Activated CD4-positive, CD25-positive, alpha-beta regulatory T cell (primary cell): Measurements from ENCODE around the gene PLXDC2.

ENCODE experiments used
- DNase-seq, 4 experiments: peaks; one replicate each; lab custom pipeline; 2025; lab: John Stamatoyannopoulos, UW

Gene PLXDC2

GRCh38 chr10:19911886-19912285 is 95.7 kb downstream of the PLXDC2 start:
- DNase-seq = no peak

- no peak for DNase-seq
Measured at GRCh38 chr10:19913987-19914386, 97.8 kb downstream of the PLXDC2 start.

- no peak for DNase-seq
Measured at GRCh38 chr10:19915125-19915524, 98.9 kb downstream of the PLXDC2 start.

- DNase-seq = no peak
Measured at GRCh38 chr10:19915816-19916215, 99.6 kb downstream of the PLXDC2 start.

GRCh38 chr10:19917751-19918478 is 101.7 kb downstream of the PLXDC2 start:
- DNase-seq = no peak

- no peak for DNase-seq
Measured at GRCh38 chr10:19918794-19919193, 102.6 kb downstream of the PLXDC2 start.

GRCh38 chr10:19919671-19920070 is 103.4 kb downstream of the PLXDC2 start:
- no peak for DNase-seq

GRCh38 chr10:19920075-19920726 is 104.0 kb downstream of the PLXDC2 start:
- no peak for DNase-seq

- DNase-seq = no peak
Measured at GRCh38 chr10:19921300-19922140, 105.3 kb downstream of the PLXDC2 start.

- DNase-seq = no peak
Measured at GRCh38 chr10:19922236-19922963, 106.2 kb downstream of the PLXDC2 start.

- no peak for DNase-seq
Measured at GRCh38 chr10:19925064-19925463, 108.8 kb downstream of the PLXDC2 start.

- no peak for DNase-seq
Measured at GRCh38 chr10:19928936-19929335, 112.7 kb downstream of the PLXDC2 start.

- DNase-seq = no peak
Measured at GRCh38 chr10:19929506-19930140, 113.4 kb downstream of the PLXDC2 start.

GRCh38 chr10:19930936-19931893 is 115.0 kb downstream of the PLXDC2 start:
- DNase-seq = no peak

- no peak for DNase-seq
Measured at GRCh38 chr10:19931894-19932590, 115.8 kb downstream of the PLXDC2 start.

GRCh38 chr10:19932806-19933371 is 116.7 kb downstream of the PLXDC2 start:
- no peak for DNase-seq

- no peak for DNase-seq
Measured at GRCh38 chr10:19933772-19934171, 117.5 kb downstream of the PLXDC2 start.

- no peak for DNase-seq
Measured at GRCh38 chr10:19935176-19935575, 118.9 kb downstream of the PLXDC2 start.

GRCh38 chr10:19936289-19936688 is 120.1 kb downstream of the PLXDC2 start:
- no peak for DNase-seq
